K562 (cell line): ENCODE data around the gene ABHD16B. TPM values are rescaled to one million over a fixed set of nuclear protein-coding genes. Genes with fewer than 3 reads are reported as not detected.

ENCODE experiments used
- ADNP ChIP-seq: fragments of 200-800 bp; sonication (Bioruptor generic); IDR thresholded peaks from 2 replicates; pipeline ENCODE4 v1.6.1; 2016; ENCODE audit warnings: missing genetic modification characterization, missing compliant biosample characterization
- BACH1 ChIP-seq: fragments of 200-800 bp; sonication (Bioruptor generic); IDR thresholded peaks from 2 replicates; pipeline ENCODE4 v1.6.1; 2016; ENCODE audit warnings: missing genetic modification characterization, missing compliant biosample characterization
- CCAR2 ChIP-seq: fragments of 200-400 bp; formaldehyde crosslinking; IDR thresholded peaks from 2 replicates; pipeline ENCODE4 v1.6.1; 2017; ENCODE audit warnings: mild to moderate bottlenecking, low read depth, low read length
- CREM ChIP-seq: IDR thresholded peaks from 2 replicates; pipeline ENCODE4 v1.6.1; 2014; ENCODE audit warnings: antibody characterized with exemption, low read depth
- HMG20A ChIP-seq: fragments of 450-650 bp; formaldehyde crosslinking; conservative IDR thresholded peaks from 2 replicates; pipeline ENCODE4 v1.4.0; 2020; ENCODE audit warnings: mild to moderate bottlenecking, mixed read lengths
- MECOM ChIP-seq: fragments of 250-450 bp; sonication (Bioruptor Pico); IDR thresholded peaks from 2 replicates; pipeline ENCODE4 v1.8.0; 2022; ENCODE audit warnings: inconsistent platforms
- NFE2 ChIP-seq: IDR thresholded peaks from 2 replicates; pipeline ENCODE4 v1.6.1; 2014; ENCODE audit warnings: antibody characterized with exemption, low read depth
- PCBP2 ChIP-seq: fragments of 200-400 bp; formaldehyde crosslinking; IDR thresholded peaks from 2 replicates; pipeline ENCODE4 v1.6.1; 2018; ENCODE audit warnings: low read length, low read depth, mild to moderate bottlenecking, moderate library complexity; ENCODE audit not compliant: poor library complexity, severe bottlenecking
- POLR2A ChIP-seq: fragments of 450-650 bp; conservative IDR thresholded peaks from 2 replicates; pipeline ENCODE4 v1.6.1; 2016
- RB1 ChIP-seq: fragments of 450-650 bp; IDR thresholded peaks from 2 replicates; pipeline ENCODE4 v1.6.1; 2017; ENCODE audit warnings: low read depth, mild to moderate bottlenecking
- RBM34 ChIP-seq: fragments of 200-400 bp; formaldehyde crosslinking; IDR thresholded peaks from 2 replicates; pipeline ENCODE4 v1.6.1; 2018; ENCODE audit warnings: low read length, borderline replicate concordance; ENCODE audit not compliant: insufficient read depth
- SMAD4 ChIP-seq: fragments of 250-450 bp; sonication (Bioruptor Pico); conservative IDR thresholded peaks from 2 replicates; pipeline ENCODE4 v1.8.0; 2021; ENCODE audit warnings: inconsistent platforms, mild to moderate bottlenecking, moderate library complexity
- U2AF1 ChIP-seq: fragments of 200-400 bp; formaldehyde crosslinking; optimal IDR thresholded peaks from 2 replicates; pipeline ENCODE3; 2017; ENCODE audit warnings: mild to moderate bottlenecking, low read depth, low read length, moderate library complexity
- ZEB2 ChIP-seq: fragments of 450-650 bp; IDR thresholded peaks from 2 replicates; pipeline ENCODE4 v1.6.1; 2016
- ZKSCAN1 ChIP-seq: fragments of 150-350 bp; IDR thresholded peaks from 2 replicates; pipeline ENCODE4 v1.6.1; 2016; ENCODE audit warnings: low read depth, low read length
- ZNF143 ChIP-seq: sonication (generic); formaldehyde crosslinking; IDR thresholded peaks from 2 replicates; pipeline ENCODE4 v1.9.0; 2022; ENCODE audit warnings: mild to moderate bottlenecking, missing genetic modification reagents
- ZNF354B ChIP-seq: fragments of 250-450 bp; sonication (Bioruptor Pico); IDR thresholded peaks from 2 replicates; pipeline ENCODE4 v1.4.0; 2020
- ZNF699 ChIP-seq: fragments of 250-450 bp; sonication (Bioruptor Pico); IDR thresholded peaks from 2 replicates; pipeline ENCODE4 v1.8.0; 2021; ENCODE audit warnings: mild to moderate bottlenecking, moderate library complexity; ENCODE audit not compliant: insufficient replicate concordance
- polyA plus RNA-seq, 8 experiments: library from polyadenylated mRNA; depleted of rRNA in 4 of 8; stranded (reverse) in 5 of 8; unstranded in 3 of 8; fragments of >200 nt; fragmentation: Nextera tagmentation in 2 of 8; fragmentation: Illumina TruSeq in 1 of 8; extraction: Ambion mirVana in 2 of 8; extraction: Trizol in 1 of 8; gene quantifications; 2 replicates each; pipeline versions ENCODE4 v1.2.1 to v1.2.3, GENCODE V29; 2011 to 2014; ENCODE audit warnings: inconsistent platforms in 1 of 8, missing spikeins in 1 of 8
- total RNA-seq, 7 experiments: library from RNA; depleted of rRNA in 6 of 7; stranded (reverse); fragments of >200 nt in 6 of 7; fragmentation: Illumina TruSeq in 2 of 7; extraction: Trizol in 2 of 7; gene quantifications; 2 replicates each; pipeline versions ENCODE4 v1.2.1 to v1.2.3, GENCODE V29; 2011 to 2021; ENCODE audit warnings: low replicate concordance in 1 of 7
- TF ChIP-seq, protein P1 (sequence below): fragments of 450-650 bp; formaldehyde crosslinking; IDR thresholded peaks from 2 replicates; pipeline ENCODE4 v1.4.0; 2020; ENCODE audit warnings: mild to moderate bottlenecking, mixed read lengths
- TF ChIP-seq, protein P2 (sequence below): fragments of 250-450 bp; sonication (Bioruptor Pico); IDR thresholded peaks from 2 replicates; pipeline ENCODE4 v1.5.0; 2020; ENCODE audit warnings: mild to moderate bottlenecking
- TF ChIP-seq, protein P3 (sequence below), 2 experiments: fragments of 450-650 bp in 1 of 2; sonication (generic) in 1 of 2; formaldehyde crosslinking in 1 of 2; IDR thresholded peaks in 1 of 2; conservative IDR thresholded peaks in 1 of 2; 2 replicates each; pipeline versions ENCODE4 v1.6.1 to v1.8.1; 2016 to 2023; ENCODE audit warnings: mild to moderate bottlenecking in 2 of 2, moderate library complexity in 2 of 2, inconsistent platforms in 1 of 2, missing genetic modification reagents in 1 of 2
- TF ChIP-seq, protein P4 (sequence below): sonication (generic); formaldehyde crosslinking; IDR thresholded peaks from 2 replicates; pipeline ENCODE4 v1.8.1; 2023; ENCODE audit warnings: mild to moderate bottlenecking, missing genetic modification reagents

Gene ABHD16B
- total and polyA plus RNA-seq, 9 of the 15 experiments (the other 6 are each of a cell fraction or from before 2014, with no cell fraction given), result not detected

DNA sequence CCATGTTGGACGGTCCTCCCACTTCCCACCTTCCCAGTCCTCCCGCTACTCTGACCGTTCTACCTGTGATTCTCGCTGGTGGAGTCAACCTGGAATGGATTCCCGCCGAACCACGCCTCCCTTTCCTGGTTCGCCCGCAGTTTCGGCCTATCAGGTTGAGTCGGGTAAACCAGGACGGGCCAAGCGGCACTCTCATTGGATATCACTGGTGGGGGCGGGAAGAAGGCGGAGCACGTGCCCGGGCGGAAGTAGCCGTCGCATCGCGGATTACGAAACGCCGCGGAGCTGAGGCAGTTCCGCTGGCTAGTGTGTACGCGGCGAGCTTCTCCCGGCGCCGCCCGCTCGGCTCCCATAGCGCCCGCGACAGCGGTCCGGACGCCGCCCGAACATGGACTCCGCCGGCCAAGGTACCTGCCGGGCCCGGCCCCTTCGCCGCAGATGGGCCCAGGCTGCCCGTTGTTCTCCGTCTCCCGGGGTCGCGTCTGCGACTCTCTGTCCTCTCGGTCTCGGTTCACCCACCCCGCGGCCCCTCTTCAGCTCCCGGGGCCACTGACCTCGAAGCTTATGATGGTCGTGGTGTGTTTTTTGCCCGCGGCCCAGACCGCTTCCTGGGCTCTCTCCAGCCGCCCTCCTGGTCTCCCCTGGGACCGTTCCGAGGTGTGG is 3.8 kb downstream of the ABHD16B start, which contains the start of gene TPD52L2 (continued):
- TF ChIP-seq ZNF143 (no peak), CREM (peak; percentile 99), ZNF699 (CRISPR knock-in tag) (no peak), HMG20A (CRISPR knock-in tag) (no peak), MECOM (CRISPR knock-in tag) (no peak), ZKSCAN1 (peak; percentile 53; the same call in 1 of the 2 replicates), RB1 (peak; percentile 77), ZEB2 (no peak), NFE2 (no peak), PCBP2 (no peak), U2AF1 (no peak), RBM34 (no peak), POLR2A (peak; percentile 91), SMAD4 (CRISPR knock-in tag) (peak; percentile 42; the same call in 1 of the 2 replicates), ADNP (tag) (no peak), ZNF354B (no peak), BACH1 (tag) (no peak), CCAR2 (no peak)
- TF ChIP-seq, protein P1, sequence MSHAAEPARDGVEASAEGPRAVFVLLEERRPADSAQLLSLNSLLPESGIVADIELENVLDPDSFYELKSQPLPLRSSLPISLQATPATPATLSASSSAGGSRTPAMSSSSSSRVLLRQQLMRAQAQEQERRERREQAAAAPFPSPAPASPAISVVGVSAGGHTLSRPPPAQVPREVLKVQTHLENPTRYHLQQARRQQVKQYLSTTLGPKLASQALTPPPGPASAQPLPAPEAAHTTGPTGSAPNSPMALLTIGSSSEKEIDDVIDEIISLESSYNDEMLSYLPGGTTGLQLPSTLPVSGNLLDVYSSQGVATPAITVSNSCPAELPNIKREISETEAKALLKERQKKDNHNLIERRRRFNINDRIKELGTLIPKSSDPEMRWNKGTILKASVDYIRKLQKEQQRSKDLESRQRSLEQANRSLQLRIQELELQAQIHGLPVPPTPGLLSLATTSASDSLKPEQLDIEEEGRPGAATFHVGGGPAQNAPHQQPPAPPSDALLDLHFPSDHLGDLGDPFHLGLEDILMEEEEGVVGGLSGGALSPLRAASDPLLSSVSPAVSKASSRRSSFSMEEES, result no peak
- TF ChIP-seq, protein P2, sequence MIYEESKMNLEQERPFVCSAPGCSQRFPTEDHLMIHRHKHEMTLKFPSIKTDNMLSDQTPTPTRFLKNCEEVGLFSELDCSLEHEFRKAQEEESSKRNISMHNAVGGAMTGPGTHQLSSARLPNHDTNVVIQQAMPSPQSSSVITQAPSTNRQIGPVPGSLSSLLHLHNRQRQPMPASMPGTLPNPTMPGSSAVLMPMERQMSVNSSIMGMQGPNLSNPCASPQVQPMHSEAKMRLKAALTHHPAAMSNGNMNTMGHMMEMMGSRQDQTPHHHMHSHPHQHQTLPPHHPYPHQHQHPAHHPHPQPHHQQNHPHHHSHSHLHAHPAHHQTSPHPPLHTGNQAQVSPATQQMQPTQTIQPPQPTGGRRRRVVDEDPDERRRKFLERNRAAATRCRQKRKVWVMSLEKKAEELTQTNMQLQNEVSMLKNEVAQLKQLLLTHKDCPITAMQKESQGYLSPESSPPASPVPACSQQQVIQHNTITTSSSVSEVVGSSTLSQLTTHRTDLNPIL, result no peak
- TF ChIP-seq, protein P3, sequence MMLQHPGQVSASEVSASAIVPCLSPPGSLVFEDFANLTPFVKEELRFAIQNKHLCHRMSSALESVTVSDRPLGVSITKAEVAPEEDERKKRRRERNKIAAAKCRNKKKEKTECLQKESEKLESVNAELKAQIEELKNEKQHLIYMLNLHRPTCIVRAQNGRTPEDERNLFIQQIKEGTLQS (IDR thresholded peaks at IDR 0.05), result peak; percentile 60
- TF ChIP-seq, protein P3 (CRISPR knock-in tag; conservative IDR thresholded peaks at IDR 0.05), result no peak
- TF ChIP-seq, protein P4, sequence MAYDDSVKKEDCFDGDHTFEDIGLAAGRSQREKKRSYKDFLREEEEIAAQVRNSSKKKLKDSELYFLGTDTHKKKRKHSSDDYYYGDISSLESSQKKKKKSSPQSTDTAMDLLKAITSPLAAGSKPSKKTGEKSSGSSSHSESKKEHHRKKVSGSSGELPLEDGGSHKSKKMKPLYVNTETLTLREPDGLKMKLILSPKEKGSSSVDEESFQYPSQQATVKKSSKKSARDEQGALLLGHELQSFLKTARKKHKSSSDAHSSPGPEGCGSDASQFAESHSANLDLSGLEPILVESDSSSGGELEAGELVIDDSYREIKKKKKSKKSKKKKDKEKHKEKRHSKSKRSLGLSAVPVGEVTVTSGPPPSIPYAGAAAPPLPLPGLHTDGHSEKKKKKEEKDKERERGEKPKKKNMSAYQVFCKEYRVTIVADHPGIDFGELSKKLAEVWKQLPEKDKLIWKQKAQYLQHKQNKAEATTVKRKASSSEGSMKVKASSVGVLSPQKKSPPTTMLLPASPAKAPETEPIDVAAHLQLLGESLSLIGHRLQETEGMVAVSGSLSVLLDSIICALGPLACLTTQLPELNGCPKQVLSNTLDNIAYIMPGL (CRISPR knock-in tag), result peak; percentile 48; the same call in 1 of the 2 replicates
